ENCODE data around the gene FAIM. TPM values are rescaled to one million over a fixed set of nuclear protein-coding genes. Genes with fewer than 3 reads are reported as not detected.

FAIM gene
- total and polyA plus RNA-seq, 10 donors: 2.6 to 11.1 (median 6.4) TPM

- WGBS, 5 donors: 70 to 75% (median 71%) methylated on average over 5 of the region's 5 CpGs
Observed at GRCh38 chr3:138681463-138682220, 73.1 kb downstream of the FAIM start.

DNA sequence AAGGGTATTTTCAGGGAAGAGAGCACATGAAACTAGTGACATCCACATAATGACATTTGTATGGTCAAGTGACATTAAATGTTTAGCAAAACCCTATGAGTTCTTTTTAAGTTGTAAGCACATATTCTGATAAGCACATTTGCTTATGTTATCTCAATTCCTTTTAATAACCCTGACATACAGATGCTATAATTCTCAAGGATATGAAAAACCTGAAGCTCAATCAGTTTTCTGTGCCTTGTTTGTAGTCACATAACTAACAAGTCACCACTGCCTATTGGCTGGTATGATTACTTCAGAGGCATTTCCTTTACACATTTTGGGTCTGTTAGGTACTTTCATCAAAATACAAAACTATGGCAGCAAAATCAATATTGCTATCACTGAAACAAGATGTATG is 74.1 kb downstream of the FAIM start:
- no peak overlapping the region for H3K4me3 ChIP-seq
- H3K9me3 ChIP-seq: no peaks in the 10 kb centered on the region
- no peak overlapping the region for H3K27ac ChIP-seq
- peaks cover 0 to 82% (median 9%) of the 10 kb centered on the region in 6 donors for H3K36me3 ChIP-seq
- TF ChIP-seq POLR2A (IDR thresholded peaks at IDR 0.05) (no peak), POLR2AphosphoS5 (IDR thresholded peaks at IDR 0.05) (no peak)
- TF ChIP-seq, protein P1, sequence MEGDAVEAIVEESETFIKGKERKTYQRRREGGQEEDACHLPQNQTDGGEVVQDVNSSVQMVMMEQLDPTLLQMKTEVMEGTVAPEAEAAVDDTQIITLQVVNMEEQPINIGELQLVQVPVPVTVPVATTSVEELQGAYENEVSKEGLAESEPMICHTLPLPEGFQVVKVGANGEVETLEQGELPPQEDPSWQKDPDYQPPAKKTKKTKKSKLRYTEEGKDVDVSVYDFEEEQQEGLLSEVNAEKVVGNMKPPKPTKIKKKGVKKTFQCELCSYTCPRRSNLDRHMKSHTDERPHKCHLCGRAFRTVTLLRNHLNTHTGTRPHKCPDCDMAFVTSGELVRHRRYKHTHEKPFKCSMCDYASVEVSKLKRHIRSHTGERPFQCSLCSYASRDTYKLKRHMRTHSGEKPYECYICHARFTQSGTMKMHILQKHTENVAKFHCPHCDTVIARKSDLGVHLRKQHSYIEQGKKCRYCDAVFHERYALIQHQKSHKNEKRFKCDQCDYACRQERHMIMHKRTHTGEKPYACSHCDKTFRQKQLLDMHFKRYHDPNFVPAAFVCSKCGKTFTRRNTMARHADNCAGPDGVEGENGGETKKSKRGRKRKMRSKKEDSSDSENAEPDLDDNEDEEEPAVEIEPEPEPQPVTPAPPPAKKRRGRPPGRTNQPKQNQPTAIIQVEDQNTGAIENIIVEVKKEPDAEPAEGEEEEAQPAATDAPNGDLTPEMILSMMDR (IDR thresholded peaks at IDR 0.05 in 8 of 11, conservative IDR thresholded peaks at IDR 0.05 in 3 of 11): no peak
- H3K27me3 ChIP-seq (replicated peaks in 1 of 7): no peaks in the 10 kb centered on the region
- H3K4me1 ChIP-seq: peaks cover 0 to 28% (median 14%) of the 10 kb centered on the region in 6 donors
- intact Hi-C loops (cut with DNase I; ENCODE audit: low total_unique reads): no loop called here
- DNase-seq: no peak

More at GRCh38 chr3:138681463-138682220, 73.1 kb downstream of the FAIM start:
- Histone ChIP-seq H3K4me3 (no peak overlapping the region), H3K4me1 (peaks cover 0 to 17% (median 5%) of the 10 kb centered on the region in 6 donors), H3K36me3 (peaks cover 0 to 82% (median 11%) of the 10 kb centered on the region in 6 donors), H3K27ac (no peak overlapping the region), H3K9me3 (peaks cover 0 to 10% (median 6%) of the 10 kb centered on the region in 8 donors), H3K27me3 (replicated peaks in 1 of 7) (no peaks in the 10 kb centered on the region)
- intact Hi-C loops (cut with DNase I; ENCODE audit: low total_unique reads): no loop called here
- TF ChIP-seq POLR2AphosphoS5 (IDR thresholded peaks at IDR 0.05): no peak
- TF ChIP-seq, protein P1 (IDR thresholded peaks at IDR 0.05 in 8 of 11, conservative IDR thresholded peaks at IDR 0.05 in 3 of 11): no peak
- no peak for TF ChIP-seq POLR2A (IDR thresholded peaks at IDR 0.05)
- no peak for DNase-seq

Other genes starting within 250 kb of the FAIM start
- not detected for gene ESYT3, start 174.2 kb upstream of the FAIM start, total RNA-seq
- gene ESYT3, start 174.2 kb upstream of the FAIM start, polyA plus RNA-seq: under 1 TPM in 1 of 3 donors, not detected in 2; 0.02 TPM
- gene CEP70, start 14.5 kb upstream of the FAIM start, total RNA-seq: 10 to 100 TPM; 10.7 to 19.0 (median 14.7) TPM
- 1 to 10 TPM; 2.7 to 4.8 (median 4.2) TPM for gene CEP70, start 14.5 kb upstream of the FAIM start, polyA plus RNA-seq
- gene PIK3CB, start 226.2 kb downstream of the FAIM start, total RNA-seq: 10 to 100 TPM; 25.8 to 43.8 (median 37.9) TPM
- 1 to 10 TPM; 4.6 to 9.1 (median 5.1) TPM for gene PIK3CB, start 226.2 kb downstream of the FAIM start, polyA plus RNA-seq